GM18498 (cell line): ENCODE results near the gene CD244.
A peak's percentile ranks its signal among the peaks of the same experiment; 100 is the strongest.
"Not testable (repeated sequence)": the region's sequence is repeated elsewhere in the genome, so short reads cannot be mapped to it uniquely, and the experiment has no call there.

Experiments
- ATAC-seq: cut with Tn5 transposase; IDR thresholded peaks from one replicate; pipeline ENCODE4 v1.9.1; 2021; ENCODE audit warnings: mild to moderate bottlenecking, moderate library complexity; ENCODE audit not compliant: unreplicated experiment

The CD244 gene, protein sequence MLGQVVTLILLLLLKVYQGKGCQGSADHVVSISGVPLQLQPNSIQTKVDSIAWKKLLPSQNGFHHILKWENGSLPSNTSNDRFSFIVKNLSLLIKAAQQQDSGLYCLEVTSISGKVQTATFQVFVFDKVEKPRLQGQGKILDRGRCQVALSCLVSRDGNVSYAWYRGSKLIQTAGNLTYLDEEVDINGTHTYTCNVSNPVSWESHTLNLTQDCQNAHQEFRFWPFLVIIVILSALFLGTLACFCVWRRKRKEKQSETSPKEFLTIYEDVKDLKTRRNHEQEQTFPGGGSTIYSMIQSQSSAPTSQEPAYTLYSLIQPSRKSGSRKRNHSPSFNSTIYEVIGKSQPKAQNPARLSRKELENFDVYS

DNA sequence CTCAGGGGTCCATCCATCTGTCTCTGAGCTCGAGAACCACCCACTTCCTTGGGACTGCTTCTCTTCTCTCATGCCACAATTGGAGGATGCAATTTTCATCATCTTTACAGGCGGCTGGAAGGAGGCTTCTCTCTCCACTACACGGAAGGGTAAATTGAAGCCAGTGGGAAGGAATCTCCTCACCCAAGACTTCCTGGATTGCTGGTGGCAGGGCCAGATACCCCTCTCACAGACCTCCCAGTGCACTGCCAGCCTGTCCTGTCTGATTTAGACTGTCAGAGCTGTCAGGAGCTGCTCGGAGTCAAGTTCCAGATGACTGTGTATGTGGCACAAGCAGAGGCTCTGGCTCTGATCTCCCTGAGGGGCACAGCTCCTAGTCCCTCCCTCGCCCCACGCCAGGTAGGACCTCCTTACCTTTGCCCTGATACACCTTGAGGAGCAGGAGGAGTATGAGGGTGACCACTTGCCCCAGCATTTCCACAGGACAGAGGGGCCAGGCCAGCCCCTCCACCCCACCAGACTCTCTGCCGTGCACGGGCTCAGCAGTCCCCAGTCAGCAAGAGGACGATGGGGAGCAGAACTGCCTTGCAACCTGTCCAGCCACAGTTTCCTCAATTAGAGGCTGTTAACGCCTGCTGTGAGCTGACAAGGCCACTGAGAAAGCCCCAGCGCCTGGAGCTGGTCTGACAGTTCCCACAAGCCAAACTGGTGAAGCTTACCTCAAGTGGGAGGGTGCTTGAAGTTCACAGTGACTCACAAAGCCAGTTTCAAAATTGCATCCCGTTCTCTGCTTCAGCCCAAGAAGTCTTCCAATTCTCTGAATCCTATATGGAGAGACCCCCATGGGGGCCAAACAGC lies at the start of gene CD244:
TSS of gene CD244 (minus strand) at position 685 of the 858 bp plus-strand sequence. CDS start at position 475, 210 bp downstream.
- ATAC-seq, result peak; percentile 67

DNA sequence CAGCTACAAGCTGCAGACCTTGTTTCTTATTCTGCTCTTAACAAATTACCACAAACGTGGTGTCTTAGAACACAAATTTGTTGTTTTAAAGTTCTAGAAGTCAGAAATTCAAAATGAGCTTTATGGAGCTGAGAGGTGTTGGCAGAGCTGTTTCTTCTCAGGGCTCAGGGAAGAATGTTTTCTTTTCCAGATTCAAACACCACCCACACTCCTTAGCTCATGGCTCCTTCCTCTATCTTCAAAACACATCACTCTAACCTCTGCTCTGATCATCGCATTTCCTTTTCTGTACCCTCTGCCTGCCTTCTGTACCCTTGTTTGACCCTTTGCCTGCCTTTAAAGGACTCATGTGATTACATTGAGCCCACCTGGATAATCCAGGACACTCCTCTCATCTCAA lies 49.2 kb upstream of the CD244 start:
- ATAC-seq, result no peak

DNA sequence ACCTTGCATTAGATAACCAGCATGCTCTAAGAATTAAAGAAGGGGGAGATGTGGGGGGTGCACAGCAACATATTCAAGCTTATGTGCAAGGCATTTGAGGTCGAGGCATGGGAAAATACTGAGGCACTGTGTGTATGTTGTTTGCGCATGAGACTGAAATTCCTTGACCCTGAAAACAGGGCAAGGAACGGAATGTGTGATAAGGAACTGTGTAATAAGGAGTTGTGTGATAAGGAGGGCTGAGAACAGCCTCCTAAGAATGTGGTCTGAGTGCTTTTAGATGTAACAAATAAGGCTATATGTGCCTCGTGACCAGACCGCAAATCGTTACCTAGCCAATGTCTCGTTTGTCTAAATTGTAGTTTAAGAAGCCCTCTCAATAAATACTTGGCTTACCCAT lies 48.8 kb upstream of the CD244 start:
- no peak for ATAC-seq

DNA sequence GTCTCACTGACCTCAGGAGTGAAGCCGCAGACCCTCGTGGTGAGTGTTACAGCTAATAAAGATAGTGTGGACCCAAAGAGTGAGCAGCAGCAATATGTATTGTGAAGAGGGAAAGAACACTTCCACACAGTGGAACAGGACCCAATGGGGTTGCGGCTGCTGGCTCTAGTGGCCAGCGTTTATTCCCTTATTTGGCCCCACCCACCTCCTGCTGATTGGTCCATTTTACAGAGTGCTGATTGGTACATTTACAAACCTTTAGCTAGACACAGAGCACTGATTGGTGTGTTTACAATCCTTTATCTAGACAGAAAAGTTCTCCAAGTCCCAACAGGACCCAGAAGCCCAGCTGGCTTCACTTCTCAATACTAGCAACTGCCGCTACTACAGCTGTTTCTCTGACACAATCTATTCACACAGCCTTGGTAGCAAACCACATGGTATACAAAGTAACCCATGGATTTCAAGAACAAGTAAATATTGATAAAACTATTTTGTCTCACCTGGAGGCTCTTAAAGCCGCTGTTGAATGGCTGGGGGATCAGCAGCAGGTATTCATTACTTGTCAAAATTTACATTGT lies 47.6 kb upstream of the CD244 start:
- no peak for ATAC-seq

DNA sequence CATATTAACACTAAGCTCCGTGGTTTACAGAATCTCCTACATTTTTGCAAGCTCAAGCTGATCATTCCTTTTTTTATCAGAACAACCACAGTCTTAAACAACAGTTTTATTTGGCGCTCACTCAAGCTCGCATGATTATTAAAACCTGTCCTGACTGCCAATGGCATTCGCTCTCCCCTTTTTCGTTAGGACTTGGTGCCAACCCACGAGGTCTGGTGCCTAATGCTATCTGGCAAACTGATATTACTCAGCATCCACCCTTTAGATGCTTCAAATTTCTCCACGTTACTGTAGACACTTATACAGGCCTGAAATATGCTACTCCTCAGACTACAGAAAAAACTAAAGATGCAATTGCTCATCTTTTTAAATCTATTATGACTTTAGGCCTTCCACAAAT lies 45.3 kb upstream of the CD244 start:
- ATAC-seq, result no peak

DNA sequence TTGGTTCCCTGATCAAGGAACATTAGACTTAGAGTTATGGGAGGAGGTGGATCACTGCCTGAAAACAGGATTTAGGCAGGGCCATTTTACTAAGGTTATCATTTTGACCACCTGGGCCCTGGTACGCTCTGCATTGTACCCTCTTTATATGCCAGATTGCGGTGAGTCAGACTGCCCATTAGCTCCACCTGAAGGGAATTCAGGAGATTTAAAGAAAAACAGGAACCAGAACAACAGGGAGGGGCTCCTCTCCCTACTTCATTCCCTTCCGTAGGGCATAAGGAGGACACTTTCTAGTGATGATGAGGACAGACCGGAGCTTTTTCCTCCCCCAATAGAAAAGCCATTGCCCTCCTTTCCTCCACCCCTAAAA lies 42.9 kb upstream of the CD244 start:
- no peak for ATAC-seq

DNA sequence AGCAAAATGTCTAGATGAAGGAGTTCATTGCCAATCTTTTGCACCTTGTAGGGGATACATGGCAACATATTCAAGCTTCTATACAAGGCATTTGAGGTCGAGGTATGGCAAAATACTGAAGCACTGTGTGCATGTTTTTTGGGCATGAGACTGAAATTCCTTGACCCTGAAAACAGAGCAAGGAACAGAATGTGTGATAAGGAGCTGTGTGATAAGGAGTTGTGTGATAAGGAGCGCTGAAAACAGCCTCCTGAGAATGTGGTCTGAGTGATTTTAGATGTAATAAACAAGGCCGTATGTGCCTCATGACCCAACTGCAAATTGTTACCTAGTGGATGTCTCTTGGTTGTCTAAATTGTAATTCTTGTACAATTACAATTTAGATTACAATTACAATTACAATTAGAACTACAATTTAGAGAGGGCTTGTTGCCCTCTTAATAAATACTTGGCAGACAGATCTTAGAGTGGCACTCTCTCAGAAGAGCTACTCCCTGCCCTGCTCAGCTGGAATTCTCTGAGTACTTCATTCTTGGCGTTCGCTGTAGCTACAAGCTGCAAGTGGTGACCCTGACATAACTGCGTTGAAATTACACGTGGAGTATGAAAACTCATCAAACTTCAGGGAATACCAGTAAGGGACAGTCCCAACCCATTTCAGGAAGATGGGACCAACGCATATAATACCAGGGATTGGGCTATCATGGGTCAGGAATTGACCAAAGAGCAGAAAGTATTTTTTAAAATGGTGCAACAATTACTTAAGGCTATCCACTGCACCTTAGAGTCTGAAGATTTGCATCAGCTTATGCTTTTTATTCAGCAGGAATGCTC lies 42.3 kb upstream of the CD244 start:
- no peak for ATAC-seq

DNA sequence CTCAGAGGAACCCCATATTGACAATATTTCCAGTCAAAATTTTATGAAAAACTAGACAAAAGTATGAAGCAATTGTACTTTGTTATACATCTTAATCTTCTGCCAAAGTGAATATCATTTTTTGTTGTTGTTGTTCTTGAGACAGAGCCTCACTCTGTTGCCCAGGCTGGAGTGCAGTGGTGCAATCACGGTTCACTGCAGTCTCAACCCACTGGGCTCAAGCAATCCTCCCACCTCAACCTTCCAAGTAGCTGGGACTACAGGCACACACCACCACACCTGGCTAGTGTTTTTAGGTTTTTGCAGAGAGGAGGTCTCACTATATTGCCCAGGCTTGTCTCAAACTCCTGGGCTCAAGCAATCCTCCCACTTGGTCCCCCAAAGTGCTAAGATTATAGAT lies 39.6 kb upstream of the CD244 start:
- not testable (repeated sequence) for ATAC-seq

DNA sequence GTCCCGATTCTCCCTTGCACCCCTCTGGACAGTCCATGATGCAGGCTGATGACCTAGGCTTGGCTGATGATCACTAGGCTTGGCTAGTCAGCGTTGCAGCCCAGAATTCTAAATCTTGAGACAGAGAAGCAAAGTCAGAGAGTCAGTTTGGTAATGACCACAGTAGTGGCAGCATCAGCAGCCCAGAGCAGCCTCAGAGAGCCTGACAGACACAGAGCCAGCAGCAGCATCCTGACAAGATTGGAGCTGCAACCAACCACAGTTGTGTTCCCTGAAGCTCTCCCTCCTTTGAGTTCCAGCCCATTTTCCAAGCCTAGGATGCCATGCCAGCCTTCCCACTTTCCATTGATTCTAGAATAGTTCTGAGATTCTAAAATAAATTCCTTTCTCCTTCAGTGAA lies 39.1 kb upstream of the CD244 start:
- ATAC-seq, result no peak

DNA sequence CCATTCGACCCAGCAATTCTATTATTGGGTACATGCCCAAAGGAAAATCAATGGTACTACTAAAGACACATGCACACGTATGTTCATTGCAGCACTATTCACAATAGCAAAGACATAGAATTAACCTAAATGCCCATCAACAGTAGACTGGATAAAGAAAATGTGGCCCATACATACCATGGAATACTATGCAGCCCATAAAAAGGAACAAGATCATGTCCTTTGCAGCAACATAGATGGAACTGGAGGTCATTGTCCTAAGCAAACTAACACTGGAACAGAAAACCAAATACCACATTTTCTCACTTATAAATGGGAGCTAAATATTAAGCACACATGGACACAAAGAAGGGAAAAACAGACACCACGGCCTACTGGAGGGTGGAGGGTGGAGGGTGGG lies 38.0 kb upstream of the CD244 start:
- not testable (repeated sequence) for ATAC-seq

DNA sequence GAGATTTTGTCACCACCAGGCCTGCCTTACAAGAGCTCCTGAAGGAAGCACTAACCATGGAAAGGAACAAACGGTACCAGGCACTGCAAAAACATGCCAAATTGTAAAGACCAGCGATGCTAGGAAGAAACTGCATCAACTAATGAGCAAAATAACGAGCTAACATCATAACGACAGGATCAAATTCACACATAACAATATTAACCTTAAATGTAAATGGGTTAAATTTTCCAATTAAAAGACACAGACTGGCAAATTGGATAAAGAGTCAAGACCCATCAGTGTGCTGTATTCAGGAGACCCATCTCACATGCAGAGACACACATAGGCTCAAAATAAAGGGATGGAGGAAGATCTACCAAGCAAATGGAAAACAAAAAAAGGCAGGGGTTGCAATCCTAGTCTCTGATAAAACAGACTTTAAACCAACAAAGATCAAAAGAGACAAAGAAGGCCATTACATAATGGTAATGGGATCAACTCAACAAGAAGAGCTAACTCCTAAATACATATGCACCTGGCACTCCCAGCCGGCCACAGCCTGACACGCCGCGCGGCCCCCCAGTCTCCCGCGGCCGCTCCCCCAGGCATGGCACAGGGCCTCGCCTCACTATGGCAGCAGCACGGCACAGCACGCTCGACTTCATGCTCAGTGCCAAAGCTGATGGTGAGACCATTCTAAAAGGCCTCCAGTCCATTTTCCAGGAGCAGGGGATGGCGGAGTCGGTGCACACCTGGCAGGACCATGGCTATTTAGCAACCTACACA lies 31.9 kb upstream of the CD244 start:
- not testable (repeated sequence) for ATAC-seq

DNA sequence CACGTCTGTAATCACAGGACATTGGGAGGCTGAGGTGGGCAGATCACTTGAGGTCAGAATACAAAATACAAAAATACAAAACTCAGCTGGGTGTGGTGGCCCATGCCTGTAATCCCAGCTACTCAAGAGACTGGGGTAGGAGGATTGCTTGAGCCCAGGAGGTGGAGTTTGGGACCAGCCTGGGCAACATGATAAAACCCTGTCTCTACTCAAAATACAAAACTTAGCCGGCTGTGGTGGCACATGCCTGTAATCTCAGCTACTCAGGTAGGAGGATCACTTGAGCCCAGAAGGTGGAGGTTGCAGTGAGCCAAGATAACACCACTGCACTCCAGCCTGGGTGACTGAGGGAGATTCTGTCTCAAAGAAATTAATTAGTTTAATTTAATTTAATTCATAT lies 28.8 kb upstream of the CD244 start:
- no peak for ATAC-seq

DNA sequence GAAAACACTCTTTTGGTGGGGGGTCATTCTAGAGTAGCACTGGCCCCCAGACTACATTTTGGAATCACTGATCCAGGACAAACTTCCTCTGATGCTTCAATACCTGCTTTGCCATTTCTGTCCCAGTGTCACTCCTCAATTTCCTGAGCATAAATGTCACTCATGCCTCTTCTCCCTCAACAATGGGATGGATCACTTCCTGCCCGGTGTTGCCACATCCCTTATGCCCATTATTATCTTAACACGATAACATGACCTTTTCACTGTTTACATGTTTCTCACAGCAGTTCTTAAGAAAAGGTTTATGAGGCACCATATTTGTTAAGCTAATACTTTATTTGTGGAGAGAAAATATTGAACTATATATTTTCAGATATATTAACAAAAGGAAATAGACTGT lies 26.2 kb upstream of the CD244 start:
- ATAC-seq, result no peak

DNA sequence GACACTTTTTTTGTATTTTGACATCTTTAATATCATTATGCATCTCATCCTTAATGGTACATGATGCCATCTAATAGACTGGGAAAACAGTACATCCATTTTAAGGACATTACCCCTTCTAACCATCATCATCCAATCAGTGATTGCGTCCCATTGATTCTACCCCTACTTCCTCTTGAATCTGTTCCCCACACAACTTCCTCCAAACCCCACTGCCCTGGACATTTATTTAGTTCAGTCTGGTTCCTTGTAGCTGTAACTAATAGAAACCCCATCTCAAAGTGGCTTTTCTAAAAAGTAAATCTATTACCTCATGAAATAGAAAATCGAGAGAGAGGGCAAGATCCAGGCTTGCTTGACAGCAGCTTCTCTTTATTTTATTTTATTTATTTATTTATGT lies 24.4 kb upstream of the CD244 start:
- no peak for ATAC-seq

DNA sequence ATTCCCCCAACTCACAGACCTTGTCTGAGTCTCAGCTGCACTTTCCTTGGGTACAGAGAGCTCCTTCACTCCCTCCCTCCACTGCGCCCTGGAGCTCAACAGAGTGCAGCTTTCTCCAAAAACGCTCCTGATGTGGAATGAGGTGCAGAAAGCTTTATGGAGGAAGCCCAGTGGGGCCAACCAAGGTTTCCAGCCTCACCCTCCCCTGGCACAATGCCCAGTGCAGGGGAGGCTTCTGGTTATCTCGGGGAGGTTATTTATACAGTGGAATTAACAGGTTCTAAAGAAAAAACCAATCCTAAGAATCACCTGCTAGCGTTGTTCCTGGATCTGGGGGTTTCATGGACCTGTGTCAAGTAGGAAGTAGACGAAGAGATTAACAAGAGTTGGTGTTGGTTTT lies 22.4 kb upstream of the CD244 start, which contains the start of gene ITLN1:
TSS of gene ITLN1 (minus strand) at position 139 of the 400 bp plus-strand sequence. CDS start 303 bp downstream, outside the sequence.
- ATAC-seq, result peak; percentile 17

DNA sequence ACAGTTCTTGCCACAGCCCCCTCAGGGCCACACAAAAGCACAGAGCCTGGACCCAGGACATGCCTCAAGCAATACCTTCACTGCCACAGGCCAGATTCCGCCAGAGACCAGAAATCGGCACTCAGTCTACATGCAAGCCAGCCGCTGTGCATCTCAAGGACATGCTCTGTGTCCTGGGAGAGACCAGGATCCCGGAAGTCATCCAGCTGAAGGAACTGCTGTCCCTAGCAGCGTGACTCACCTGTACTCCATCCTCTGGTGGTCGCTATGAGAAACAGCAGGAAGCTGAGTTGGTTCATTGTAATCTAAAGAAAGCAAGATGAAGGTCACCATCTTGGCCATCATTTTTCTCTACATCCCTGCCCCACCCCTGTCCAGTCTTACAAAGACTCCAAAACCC lies 21.9 kb upstream of the CD244 start:
- ATAC-seq, result peak; percentile 62

DNA sequence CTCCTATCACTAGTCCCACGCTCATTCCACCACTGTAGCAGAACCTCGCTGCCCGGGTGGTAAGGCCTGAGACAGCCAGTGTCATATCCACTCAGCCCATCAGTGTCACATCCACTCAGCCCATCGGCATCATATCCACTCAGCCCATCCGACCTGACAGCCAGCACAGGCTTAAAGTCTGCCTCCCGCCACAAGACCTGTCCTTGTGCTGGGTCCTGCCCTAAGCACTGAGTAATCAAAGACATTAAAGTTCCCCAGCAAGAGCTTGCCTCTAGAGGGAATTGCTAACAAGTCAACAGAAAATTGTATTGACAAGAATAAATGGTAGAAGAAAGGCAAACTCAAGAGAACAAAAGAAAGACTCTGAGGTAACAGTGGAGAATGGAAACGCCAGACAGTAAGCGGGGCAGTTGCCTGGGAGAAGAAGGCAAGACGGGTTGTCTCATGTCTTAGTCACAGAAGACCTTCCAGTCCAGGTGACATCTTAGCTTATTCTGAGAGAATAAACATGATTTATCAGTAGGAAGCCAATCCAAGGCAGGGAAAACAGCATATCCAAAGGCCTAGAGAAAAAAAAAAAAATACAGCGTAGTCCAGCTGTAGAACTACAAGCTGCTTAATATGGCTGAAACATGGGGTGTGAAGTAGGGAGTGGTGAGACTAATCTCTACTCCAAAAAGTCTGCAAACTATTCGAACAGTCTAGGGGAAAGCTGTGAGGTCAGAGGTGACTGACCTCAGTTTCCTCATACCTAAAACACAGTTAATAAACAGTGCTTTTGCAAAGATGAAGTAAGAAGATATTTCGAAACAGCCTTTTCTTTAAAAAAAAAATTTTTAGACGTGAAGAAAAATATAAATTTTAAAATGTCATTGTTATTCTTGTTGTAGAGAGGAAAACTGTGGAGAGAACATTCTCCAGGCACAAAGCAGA lies 21.2 kb upstream of the CD244 start:
- ATAC-seq, result no peak

DNA sequence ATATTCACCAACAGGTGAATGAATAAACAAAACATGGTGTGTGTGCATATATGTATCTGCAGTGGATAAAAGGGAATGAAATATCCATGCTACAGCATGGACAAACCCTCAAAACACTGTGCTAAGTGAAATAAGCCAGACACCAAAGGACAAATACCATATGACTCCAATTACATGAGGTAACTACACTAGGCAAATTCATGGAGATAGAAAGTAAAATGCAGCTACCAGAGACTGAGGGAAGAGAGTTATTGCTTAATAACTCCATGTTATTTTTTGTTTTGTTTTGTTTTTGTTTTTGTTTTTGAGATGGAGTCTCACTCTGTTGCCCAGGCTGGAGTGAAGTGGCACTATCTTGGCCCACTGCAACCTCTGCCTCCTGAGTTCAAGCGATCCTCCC lies 19.9 kb upstream of the CD244 start:
- ATAC-seq, result no peak

DNA sequence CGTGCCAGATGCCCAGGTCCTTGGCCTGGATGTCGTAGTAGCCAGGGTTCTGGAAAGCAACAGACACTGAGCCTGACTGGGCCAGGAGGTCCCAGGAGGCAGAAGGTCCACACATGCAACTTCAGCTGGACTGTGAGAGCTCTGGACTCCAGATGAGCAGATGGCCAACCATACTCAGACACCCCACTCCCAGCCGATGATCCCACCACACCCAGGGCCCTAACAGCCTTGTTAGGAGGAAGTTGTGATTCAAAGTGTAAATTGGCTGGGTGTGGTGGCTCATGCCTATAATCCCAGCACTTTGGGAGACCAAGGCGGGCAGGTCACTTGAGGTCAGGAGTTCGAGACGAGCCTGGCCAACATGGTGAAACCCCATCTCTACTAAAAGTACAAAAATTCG lies 18.6 kb upstream of the CD244 start:
- ATAC-seq, result not testable (repeated sequence)
